GM23248 (cell line): ENCODE data around the gene PLCB1. TPM values are rescaled to one million over a fixed set of nuclear protein-coding genes. Genes with fewer than 3 reads are reported as not detected.

Source experiments
- DNase-seq: peaks from one replicate; pipeline ENCODE4 v3.0.0-alpha.2; 2015
- H2AFZ ChIP-seq: fragments of 200-600 bp; sonication (generic); 2 replicates; pipeline ENCODE4 v1.6.1; 2016; ENCODE audit warnings: antibody characterized with exemption
- H3F3A ChIP-seq: fragments of 200-600 bp; sonication (generic); 2 replicates; pipeline ENCODE4 v1.6.1; 2016; ENCODE audit warnings: mild to moderate bottlenecking, antibody characterized with exemption, mixed run types; ENCODE audit not compliant: insufficient read depth
- H3K27ac ChIP-seq: fragments of 200-600 bp; sonication (generic); 2 replicates; pipeline ENCODE4 v1.5.1; 2016; ENCODE audit warnings: mild to moderate bottlenecking
- H3K27me3 ChIP-seq: fragments of 200-600 bp; sonication (generic); replicated peaks from 2 replicates; pipeline ENCODE4 v1.6.1; 2016; ENCODE audit warnings: mild to moderate bottlenecking; ENCODE audit not compliant: insufficient read depth
- H3K36me3 ChIP-seq: fragments of 200-600 bp; sonication (generic); 2 replicates; pipeline ENCODE4 v1.6.1; 2016; ENCODE audit warnings: low read depth, mild to moderate bottlenecking
- H3K4me1 ChIP-seq: fragments of 200-600 bp; sonication (generic); 2 replicates; pipeline ENCODE4 v1.6.1; 2016; ENCODE audit warnings: mild to moderate bottlenecking; ENCODE audit not compliant: insufficient read depth
- H3K4me2 ChIP-seq: fragments of 200-600 bp; sonication (generic); one replicate; pipeline ENCODE4 v1.6.1; 2016; ENCODE audit warnings: mild to moderate bottlenecking; ENCODE audit not compliant: unreplicated experiment
- H3K4me3 ChIP-seq: fragments of 200-600 bp; sonication (generic); 2 replicates; pipeline ENCODE4 v1.5.1; 2016; ENCODE audit warnings: mild to moderate bottlenecking
- H3K79me2 ChIP-seq: fragments of 200-600 bp; sonication (generic); 2 replicates; pipeline ENCODE4 v1.6.1; 2016; ENCODE audit warnings: mild to moderate bottlenecking; ENCODE audit not compliant: insufficient read depth
- H3K9ac ChIP-seq: fragments of 200-600 bp; sonication (generic); 2 replicates; pipeline ENCODE4 v1.6.1; 2016; ENCODE audit warnings: mild to moderate bottlenecking
- H3K9me2 ChIP-seq: fragments of 200-600 bp; sonication (generic); 2 replicates; pipeline ENCODE4 v1.6.1; 2016; ENCODE audit warnings: mixed run types, mild to moderate bottlenecking, moderate library complexity; ENCODE audit not compliant: insufficient read depth
- H3K9me3 ChIP-seq: fragments of 200-600 bp; sonication (generic); one replicate; pipeline ENCODE4 v1.6.1; 2017; ENCODE audit warnings: low read depth
- H4K20me1 ChIP-seq: fragments of 200-600 bp; sonication (generic); 2 replicates; pipeline ENCODE4 v1.6.0; 2016; ENCODE audit not compliant: insufficient read depth
- EZH2 ChIP-seq: fragments of 200-600 bp; sonication (generic); IDR thresholded peaks from 2 replicates; pipeline ENCODE4 v1.6.1; 2018; ENCODE audit warnings: antibody characterized with exemption, mild to moderate bottlenecking; ENCODE audit not compliant: insufficient read depth, poor library complexity, severe bottlenecking
- EZH2phosphoT487 ChIP-seq: fragments of 200-600 bp; sonication (generic); IDR thresholded peaks from 2 replicates; pipeline ENCODE4 v1.6.1; 2018; ENCODE audit warnings: antibody characterized with exemption, moderate library complexity, mild to moderate bottlenecking, low read depth; ENCODE audit not compliant: insufficient read depth
- WGBS, 2 experiments: methylation state at CpG; one replicate each; pipeline ENCODE4 v1.1.6; 2015 to 2017; ENCODE audit warnings: low lambda C conversion rate in 2 of 2, low coverage in 1 of 2; ENCODE audit errors: missing lambda C conversion rate in 2 of 2; 5-methylcytosine and 5-hydroxymethylcytosine counted together
- in situ Hi-C: fragments of 300-500 bp; cut with MboI; formaldehyde crosslinking; loops from 2 replicates; pipeline ENCODE4 v1.15.0; 2020
- polyA plus RNA-seq: library from polyadenylated mRNA; unstranded; fragments of >200 nt; fragmentation: Nextera tagmentation; extraction: Ambion mirVana; gene quantifications from 2 replicates; pipeline ENCODE4 v1.2.1, GENCODE V29; 2016
- total RNA-seq: library from RNA; depleted of rRNA; stranded (reverse); fragments of >200 nt; shearing (Covaris generic); gene quantifications from 2 replicates; pipeline ENCODE4 v1.2.3, GENCODE V29; 2014

PLCB1 gene
- total and polyA plus RNA-seq, 2 experiments from 2014 or later: 3.7 to 12.8 TPM

GRCh38 chr20:8800089-8800488, 668.0 kb downstream of the PLCB1 start:
- H3K36me3 ChIP-seq: no peaks in the 10 kb centered on the region
- H3K4me1 ChIP-seq: peaks cover 10% of the 10 kb centered on the region; the same call in 1 of the 2 replicates
- no peaks in the 10 kb centered on the region for H3K79me2 ChIP-seq
- WGBS, 2 experiments: 43 to 48% methylated on average over 1 of the region's 1 CpG
- no peak overlapping the region for H2AFZ ChIP-seq
- peaks cover 8% of the 10 kb centered on the region; the same call in 1 of the 2 replicates for H3F3A ChIP-seq
- H3K9ac ChIP-seq: no peak overlapping the region
- no peaks in the 10 kb centered on the region for H3K9me3 ChIP-seq
- no peak overlapping the region for H3K27ac ChIP-seq
- TF ChIP-seq EZH2phosphoT487: no peak
- no peak for TF ChIP-seq EZH2
- no peak for DNase-seq
- in situ Hi-C loops: no loop called here
- H3K9me2 ChIP-seq: no peaks in the 10 kb centered on the region
- no peak overlapping the region for H3K4me3 ChIP-seq
- H3K4me2 ChIP-seq: no peak overlapping the region
- no peaks in the 10 kb centered on the region for H3K27me3 ChIP-seq
- H4K20me1 ChIP-seq: no peaks in the 10 kb centered on the region

- no peak overlapping the region for H3K9ac ChIP-seq
- no peaks in the 10 kb centered on the region for H4K20me1 ChIP-seq
- no peak for DNase-seq
- H3K27ac ChIP-seq: no peak overlapping the region
- no peak overlapping the region for H2AFZ ChIP-seq
- no peak overlapping the region for H3K4me3 ChIP-seq
- no peaks in the 10 kb centered on the region for H3K36me3 ChIP-seq
- H3K27me3 ChIP-seq: no peaks in the 10 kb centered on the region
- in situ Hi-C loops: no loop called here
- no peak for TF ChIP-seq EZH2
- TF ChIP-seq EZH2phosphoT487: no peak
- H3K9me3 ChIP-seq: no peaks in the 10 kb centered on the region
- WGBS, 2 experiments: 75 to 76% methylated on average over 3 of the region's 3 CpGs
- H3K79me2 ChIP-seq: no peaks in the 10 kb centered on the region
- H3K9me2 ChIP-seq: no peaks in the 10 kb centered on the region
- no peaks in the 10 kb centered on the region; the same call in 1 of the 2 replicates for H3F3A ChIP-seq
- peaks cover under 1% of the 10 kb centered on the region; the same call in 1 of the 2 replicates for H3K4me1 ChIP-seq
- no peak overlapping the region for H3K4me2 ChIP-seq
Measured at GRCh38 chr20:8801686-8802085, 669.6 kb downstream of the PLCB1 start.

- no peak for DNase-seq
- Histone ChIP-seq H3K9me3 (no peaks in the 10 kb centered on the region), H3F3A (no peaks in the 10 kb centered on the region), H3K27ac (no peak overlapping the region), H3K4me1 (no peaks in the 10 kb centered on the region), H3K4me3 (no peak overlapping the region), H3K36me3 (no peaks in the 10 kb centered on the region), H4K20me1 (no peaks in the 10 kb centered on the region), H3K27me3 (no peaks in the 10 kb centered on the region), H3K79me2 (no peaks in the 10 kb centered on the region), H2AFZ (no peak overlapping the region), H3K9me2 (no peaks in the 10 kb centered on the region), H3K9ac (no peak overlapping the region), H3K4me2 (no peak overlapping the region)
- TF ChIP-seq EZH2phosphoT487 (no peak), EZH2 (no peak)
- WGBS, 2 experiments: 81 to 83% methylated on average over 2 of the region's 2 CpGs
- in situ Hi-C loops: no loop called here
Measured at GRCh38 chr20:8803065-8803464, 671.0 kb downstream of the PLCB1 start.

GRCh38 chr20:8803941-8804340, 671.9 kb downstream of the PLCB1 start:
- no peaks in the 10 kb centered on the region for H3F3A ChIP-seq
- in situ Hi-C loops: no loop called here
- no peak for DNase-seq

More at GRCh38 chr20:8803941-8804340, 671.9 kb downstream of the PLCB1 start:
- 72 to 85% methylated on average over 5 to 6 of the region's 6 CpGs for WGBS, 2 experiments
- no peak overlapping the region for H2AFZ ChIP-seq
- H3K79me2 ChIP-seq: no peaks in the 10 kb centered on the region
- H3K4me3 ChIP-seq: no peak overlapping the region
- no peaks in the 10 kb centered on the region for H3K9me2 ChIP-seq
- no peak overlapping the region for H3K4me2 ChIP-seq
- no peaks in the 10 kb centered on the region for H3K9me3 ChIP-seq
- no peak overlapping the region for H3K9ac ChIP-seq
- TF ChIP-seq EZH2phosphoT487: no peak
- no peak for TF ChIP-seq EZH2
- no peaks in the 10 kb centered on the region for H3K4me1 ChIP-seq
- H3K36me3 ChIP-seq: no peaks in the 10 kb centered on the region
- no peak overlapping the region for H3K27ac ChIP-seq
- H3K27me3 ChIP-seq: no peaks in the 10 kb centered on the region
- H4K20me1 ChIP-seq: no peaks in the 10 kb centered on the region
